Skin of body (tissue), 2 donors: ENCODE measurements around the gene NTF3. TPM values are rescaled to one million over a fixed set of nuclear protein-coding genes. Genes with fewer than 3 reads are reported as not detected.

ENCODE experiments used
- DNase-seq: peaks from one replicate; lab custom pipeline; 2025; lab: John Stamatoyannopoulos, UW
- total RNA-seq: library from RNA; depleted of rRNA; stranded (reverse); fragments of >200 nt; gene quantifications from one replicate; pipeline ENCODE4 v1.2.3, GENCODE V29; 2014

Gene NTF3
- total RNA-seq, 1 donor from 2014 or later: 4.7 TPM

DNA sequence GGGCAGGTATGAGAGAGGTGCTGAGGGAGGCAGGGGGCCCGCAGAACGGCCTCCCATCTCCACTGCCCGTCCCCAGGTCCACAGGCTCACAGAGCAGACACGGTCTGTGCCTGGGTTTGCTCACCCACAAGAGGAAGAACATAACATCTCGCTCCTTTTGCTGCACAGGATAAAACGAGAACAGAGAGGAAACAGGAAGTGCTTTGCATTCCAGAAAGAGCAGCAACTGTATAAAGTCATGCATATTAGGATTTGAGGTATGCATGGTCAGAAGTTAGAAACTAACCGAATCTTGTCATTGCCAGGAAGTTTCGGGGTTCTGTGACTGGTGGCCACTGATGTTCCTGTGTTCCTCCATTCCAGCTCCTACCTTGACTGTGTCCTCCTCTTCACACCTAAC, 25.0 kb downstream of the NTF3 start:
- DNase-seq: no peak

GRCh38 chr12:5458229-5459050, 26.5 kb downstream of the NTF3 start:
- DNase-seq: no peak

DNA sequence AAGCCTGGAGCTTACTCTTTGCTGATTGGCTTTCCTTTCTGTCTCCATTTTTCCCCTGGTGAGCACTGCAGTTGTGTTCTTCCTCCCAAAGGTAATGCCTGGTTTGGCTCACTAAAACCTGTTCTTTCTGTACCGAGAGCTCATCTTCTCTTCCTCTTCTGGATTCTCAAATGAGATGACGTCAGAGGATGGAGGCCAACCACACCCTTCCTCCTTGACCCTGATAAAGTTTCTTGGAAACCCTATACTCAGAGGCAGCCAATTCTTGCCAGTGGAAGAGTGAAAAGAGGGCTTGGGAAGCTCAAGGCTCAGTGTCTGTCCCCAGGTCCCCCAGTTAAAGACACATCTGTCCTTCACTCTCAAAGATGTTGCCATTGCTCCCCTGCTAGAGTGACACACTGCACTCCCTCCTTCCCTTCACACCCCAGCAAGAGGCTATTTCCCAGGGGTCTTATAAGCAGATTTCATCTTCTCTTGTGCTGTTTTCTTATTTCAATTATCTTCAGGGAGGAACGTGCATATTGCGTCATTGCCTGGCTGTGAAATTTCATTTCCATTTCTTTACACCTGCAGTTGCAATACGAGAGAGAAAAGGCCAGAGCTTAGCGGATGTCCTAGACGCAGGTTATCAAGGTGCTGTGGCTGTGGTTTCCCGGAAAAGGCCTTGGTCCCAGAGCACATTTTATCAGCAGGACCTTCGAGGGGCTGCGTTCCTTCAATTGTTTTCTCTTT, 27.3 kb downstream of the NTF3 start:
- DNase-seq: no peak

GRCh38 chr12:5460817-5461216, 28.9 kb downstream of the NTF3 start:
- no peak for DNase-seq

DNA sequence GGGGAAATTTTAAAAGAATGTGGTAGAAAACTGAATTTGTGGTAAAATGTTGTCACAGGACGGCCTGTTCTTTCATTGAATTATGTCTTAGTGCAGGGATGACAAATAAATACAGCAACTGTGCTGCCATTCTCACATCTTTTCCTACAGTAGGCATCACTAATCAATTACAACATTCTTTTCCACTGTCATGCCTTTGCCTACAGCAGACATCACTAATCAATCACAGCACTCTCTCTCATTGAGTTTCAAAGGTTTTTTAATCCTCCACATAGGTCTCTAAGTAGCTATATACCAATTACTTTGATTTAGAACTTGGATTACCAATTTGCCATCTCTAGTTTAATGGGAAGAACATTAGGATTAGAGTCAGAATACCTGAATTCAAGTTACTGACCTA, 30.1 kb downstream of the NTF3 start:
- DNase-seq: no peak

DNA sequence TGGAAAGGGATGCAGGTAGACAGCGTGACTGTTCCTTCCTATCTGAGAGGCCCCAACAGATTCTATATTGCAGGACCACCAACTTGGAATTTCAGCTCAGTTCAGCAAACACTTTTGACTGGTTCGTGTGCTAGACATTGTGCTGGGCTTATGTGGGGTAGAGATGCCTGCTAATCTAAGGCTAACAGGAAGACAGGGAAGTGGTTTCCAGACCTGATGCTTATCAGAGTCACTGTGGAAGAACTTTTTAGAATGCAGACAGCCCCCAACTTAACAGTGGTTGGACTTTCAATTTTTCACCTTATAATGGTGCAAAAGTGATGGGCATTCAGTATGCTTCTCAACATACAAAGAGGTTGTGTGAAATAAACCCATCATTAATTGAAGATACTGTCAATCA, 32.2 kb downstream of the NTF3 start:
- no peak for DNase-seq

- DNase-seq: no peak
Measured at GRCh38 chr12:5465384-5465783, 33.5 kb downstream of the NTF3 start.

- no peak for DNase-seq
Measured at GRCh38 chr12:5466521-5466960, 34.6 kb downstream of the NTF3 start.

DNA sequence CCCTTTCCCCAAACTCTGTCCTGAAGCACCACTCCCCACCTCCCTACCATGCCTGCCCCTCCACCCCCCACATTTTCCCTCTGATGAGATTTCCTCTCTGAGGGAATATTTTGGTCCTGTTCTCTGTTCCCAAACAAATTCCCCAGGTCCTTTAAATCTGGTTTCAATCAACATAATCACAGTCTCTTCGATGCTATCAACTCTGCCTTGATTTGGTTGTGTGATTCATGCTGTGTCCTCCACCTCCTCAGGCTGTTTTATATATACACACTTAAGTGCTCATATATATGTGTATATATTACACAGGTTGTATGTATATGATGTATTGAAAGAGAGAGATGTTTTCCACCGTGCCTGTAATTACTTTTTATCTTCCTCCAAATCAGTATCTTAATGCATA, 36.0 kb downstream of the NTF3 start:
- DNase-seq: no peak

DNA sequence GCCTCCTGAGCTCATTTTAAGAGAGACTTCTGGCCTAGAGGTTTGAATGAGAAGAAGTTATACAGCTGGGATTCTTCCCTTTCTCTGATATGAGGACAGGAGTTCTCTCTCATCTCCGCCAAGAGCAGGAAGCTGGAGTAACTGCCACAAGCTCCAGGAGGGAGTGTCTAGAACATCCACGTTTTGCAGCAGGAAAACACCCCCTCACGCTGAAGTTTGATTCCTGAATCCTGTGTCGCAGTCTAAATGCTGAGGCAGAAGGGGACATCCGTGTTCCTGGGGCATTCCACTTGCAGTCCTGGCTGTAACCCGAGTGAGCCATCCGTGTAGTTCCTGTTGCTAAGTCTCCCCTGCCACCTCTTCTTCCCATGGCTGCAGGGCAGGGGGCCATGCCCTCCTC, 38.3 kb downstream of the NTF3 start:
- no peak for DNase-seq

DNA sequence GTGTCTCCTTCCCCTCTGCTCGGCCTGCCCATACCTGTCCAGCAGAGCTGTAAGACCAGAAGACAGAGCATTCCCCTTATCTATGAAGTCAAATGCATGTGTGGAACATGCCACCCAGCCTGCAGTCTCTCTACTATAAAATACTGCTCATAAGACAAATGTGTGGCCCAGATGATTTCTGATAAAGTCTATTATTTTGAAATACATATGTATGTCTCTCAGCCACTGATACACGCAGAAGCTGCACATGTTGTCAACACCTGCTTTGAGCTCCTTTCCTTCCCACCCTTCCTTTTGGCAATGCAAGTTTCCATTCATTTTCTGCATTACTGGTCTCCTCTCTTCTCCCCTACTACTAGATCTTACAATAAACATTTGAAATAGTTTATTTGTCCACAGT, 38.8 kb downstream of the NTF3 start:
- peak; percentile 54 for DNase-seq

DNA sequence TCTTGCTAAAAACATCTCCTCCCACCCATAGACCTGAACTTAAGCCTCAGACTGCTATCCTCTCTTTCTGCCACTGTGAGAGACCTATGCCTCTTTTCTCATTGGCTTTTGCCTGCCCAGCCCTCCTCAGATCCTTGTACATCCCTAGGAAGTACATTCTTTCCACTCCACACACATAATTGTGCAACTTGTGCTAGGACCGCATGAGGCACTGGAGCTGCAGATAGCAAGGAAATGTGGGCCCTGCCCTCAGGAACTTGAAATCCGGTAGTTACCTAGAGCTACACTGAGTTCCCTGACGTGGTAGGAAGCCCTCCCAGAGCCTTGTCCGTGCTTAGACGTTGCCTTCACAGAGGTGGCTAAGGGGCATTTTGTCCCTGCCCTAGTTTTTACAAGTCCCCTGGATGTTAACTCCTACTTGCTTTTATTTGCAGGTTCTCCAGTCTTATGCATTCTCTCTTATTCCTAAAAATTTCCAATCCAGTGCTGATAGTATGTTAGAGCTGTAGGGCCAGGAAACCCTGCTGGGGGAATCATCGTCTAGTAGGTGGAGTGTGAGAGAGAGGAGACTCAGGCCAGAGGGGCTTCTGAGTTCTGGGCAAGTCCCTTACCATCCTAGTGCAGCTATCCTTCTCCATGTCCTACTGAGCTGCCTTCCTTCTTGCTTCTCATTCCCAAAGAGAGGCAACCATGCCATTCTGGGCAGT, 41.3 kb downstream of the NTF3 start:
- no peak for DNase-seq

DNA sequence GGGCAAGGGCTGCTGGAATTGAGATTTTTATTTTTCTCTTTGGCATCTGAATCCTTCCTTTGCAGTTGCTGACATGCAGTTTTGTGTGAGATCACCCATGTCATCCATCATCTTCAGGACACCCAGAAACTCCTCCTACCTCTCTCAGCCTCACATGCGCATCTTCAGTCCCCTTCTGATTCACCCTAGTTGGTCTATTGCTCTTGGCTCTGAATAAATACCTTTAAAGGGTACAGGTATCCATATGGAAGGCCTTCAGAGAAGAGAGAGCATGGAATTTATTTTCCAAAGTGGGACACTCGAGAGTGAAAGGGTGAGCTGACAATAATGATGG, 41.8 kb downstream of the NTF3 start:
- DNase-seq: no peak

DNA sequence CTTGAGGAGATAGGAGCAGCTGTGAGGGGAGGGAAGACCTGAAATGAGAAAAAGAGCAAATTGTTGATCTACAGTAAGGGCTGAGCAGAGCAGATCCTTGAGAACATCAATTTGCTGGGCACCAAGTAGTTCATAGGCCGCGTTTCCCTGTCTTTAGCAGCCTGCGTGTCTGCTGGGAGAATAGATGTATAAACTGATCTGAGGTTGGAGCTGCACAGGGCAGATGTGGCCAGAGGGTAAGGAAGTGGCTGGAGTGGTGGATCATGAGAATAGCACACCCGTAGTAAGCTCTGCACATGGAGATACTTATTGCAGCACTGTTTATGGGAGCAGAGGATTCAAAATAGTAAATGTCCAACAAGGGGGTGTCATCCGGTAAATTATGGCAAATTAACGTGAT, 44.4 kb downstream of the NTF3 start:
- no peak for DNase-seq

- no peak for DNase-seq
Measured at GRCh38 chr12:5478081-5478706, 46.3 kb downstream of the NTF3 start.

DNA sequence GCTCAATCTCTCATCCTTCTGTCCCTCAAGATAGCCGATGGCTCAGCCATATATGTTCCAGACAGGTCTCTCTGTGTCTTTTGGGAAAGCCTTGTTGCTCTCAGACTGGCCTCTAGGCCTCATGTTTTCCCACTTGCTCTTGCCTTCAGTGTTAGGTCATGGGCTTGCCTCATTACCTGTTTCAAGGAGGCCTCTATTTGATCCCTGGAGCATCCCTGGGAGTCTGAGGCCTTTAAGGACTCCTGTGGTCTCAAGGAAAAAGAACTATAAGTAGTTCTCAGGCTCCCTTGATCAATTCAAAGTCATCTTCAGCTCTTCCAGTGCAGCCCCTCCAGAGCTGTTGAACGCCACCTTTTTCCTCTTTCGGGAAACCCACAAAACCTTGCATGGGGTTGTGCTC, 47.9 kb downstream of the NTF3 start:
- no peak for DNase-seq

GRCh38 chr12:5480218-5480937, 48.5 kb downstream of the NTF3 start:
- no peak for DNase-seq

- DNase-seq: no peak
Measured at GRCh38 chr12:5480938-5481303, 49.0 kb downstream of the NTF3 start.

GRCh38 chr12:5481645-5482044, 49.7 kb downstream of the NTF3 start:
- no peak for DNase-seq

DNA sequence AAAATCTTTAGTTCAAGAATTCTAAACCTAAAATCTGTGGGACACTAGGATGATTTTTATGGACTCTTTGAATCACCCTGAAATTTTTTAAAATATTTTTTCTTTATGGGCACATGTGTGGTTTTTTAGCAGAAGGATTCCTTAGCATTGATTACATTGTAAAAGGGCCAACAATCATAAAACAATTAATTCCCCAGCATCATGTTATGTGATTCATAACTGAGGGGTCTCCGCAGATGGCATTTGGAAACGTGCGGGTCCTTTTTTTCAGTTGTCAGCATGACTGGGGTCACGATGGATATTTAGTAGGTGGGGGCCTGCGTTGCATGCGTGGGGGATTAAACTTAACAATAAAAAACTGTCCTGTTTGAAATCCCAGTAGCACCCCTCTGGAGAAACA, 52.5 kb downstream of the NTF3 start:
- no peak for DNase-seq

DNA sequence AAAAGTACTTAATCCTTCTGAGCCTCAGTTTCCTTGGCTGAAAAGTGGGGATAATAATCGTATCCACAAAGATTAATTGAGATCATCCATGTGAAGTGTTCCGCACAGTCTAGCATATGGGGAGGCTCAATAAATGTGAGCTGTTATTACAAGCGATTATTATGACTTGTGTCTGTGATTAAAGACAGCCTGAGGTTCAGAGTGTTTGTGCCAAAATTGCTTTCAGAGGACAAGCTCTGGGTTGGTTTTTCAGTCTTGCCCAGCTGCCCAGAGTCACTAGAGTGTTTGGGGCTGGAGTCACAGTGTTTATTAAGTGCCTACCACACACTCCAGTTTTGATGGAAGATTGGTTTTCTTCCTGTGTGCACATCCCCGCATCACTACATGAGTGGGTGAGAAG, 53.5 kb downstream of the NTF3 start:
- no peak for DNase-seq
